H9 (cell line): ENCODE measurements around the gene CDC37. TPM values are rescaled to one million over a fixed set of nuclear protein-coding genes. Genes with fewer than 3 reads are reported as not detected.

ENCODE experiments used
- DNase-seq: peaks from one replicate; pipeline ENCODE4 v3.0.0-alpha.2; 2017
- H2AFZ ChIP-seq: one replicate; pipeline ENCODE4 v1.6.1; 2013; ENCODE audit warnings: mild to moderate bottlenecking, low read length, control low read depth, moderate library complexity
- H2AK5ac ChIP-seq: 2 replicates; pipeline ENCODE4 v1.6.1; 2013; ENCODE audit warnings: low read length, control low read depth, mixed read lengths; ENCODE audit not compliant: insufficient read length
- H2BK120ac ChIP-seq: one replicate; pipeline ENCODE4 v1.6.1; 2013; ENCODE audit warnings: low read depth, mild to moderate bottlenecking, low read length, control low read depth, inconsistent platforms; ENCODE audit not compliant: poor library complexity, severe bottlenecking
- H2BK12ac ChIP-seq: 2 replicates; pipeline ENCODE4 v1.6.1; 2013; ENCODE audit warnings: low read length, control low read depth, mixed read lengths, low read depth; ENCODE audit not compliant: insufficient read length
- H2BK15ac ChIP-seq: 2 replicates; pipeline ENCODE4 v1.6.1; 2013; ENCODE audit warnings: low read depth, low read length, control low read depth
- H2BK20ac ChIP-seq: one replicate; pipeline ENCODE4 v1.6.1; 2013; ENCODE audit warnings: low read depth, mild to moderate bottlenecking, low read length, control low read depth, inconsistent platforms; ENCODE audit not compliant: poor library complexity, severe bottlenecking
- H2BK5ac ChIP-seq: 2 replicates; pipeline ENCODE4 v1.6.1; 2013; ENCODE audit warnings: low read length, control low read depth, mixed read lengths; ENCODE audit not compliant: insufficient read length
- H3K14ac ChIP-seq: 2 replicates; pipeline ENCODE4 v1.6.1; 2013; ENCODE audit warnings: low read length, control low read depth; ENCODE audit not compliant: insufficient read depth
- H3K18ac ChIP-seq: 2 replicates; pipeline ENCODE4 v1.6.1; 2013; ENCODE audit warnings: low read depth, mild to moderate bottlenecking, mixed read lengths, low read length, control low read depth; ENCODE audit not compliant: insufficient read length
- H3K23ac ChIP-seq: 2 replicates; pipeline ENCODE4 v1.6.1; 2013; ENCODE audit warnings: low read length, control low read depth, mixed read lengths, low read depth; ENCODE audit not compliant: insufficient read length
- H3K23me2 ChIP-seq: 2 replicates; pipeline ENCODE4 v1.6.1; 2013; ENCODE audit warnings: low read depth, mild to moderate bottlenecking, mixed read lengths, low read length, control low read depth; ENCODE audit not compliant: insufficient read length, poor library complexity, severe bottlenecking
- H3K27ac ChIP-seq: 2 replicates; pipeline ENCODE4 v1.5.1; 2013; ENCODE audit warnings: low read length, control low read depth, mixed read lengths, low read depth; ENCODE audit not compliant: insufficient read length
- H3K27me3 ChIP-seq: 2 replicates; pipeline ENCODE4 v1.6.1; 2013; ENCODE audit warnings: low read length, control low read depth, inconsistent platforms; ENCODE audit not compliant: insufficient read depth
- H3K4ac ChIP-seq: 2 replicates; pipeline ENCODE4 v1.6.1; 2013; ENCODE audit warnings: low read depth, mild to moderate bottlenecking, control low read depth, inconsistent platforms, low read length, moderate library complexity
- H3K4me1 ChIP-seq: 2 replicates; pipeline ENCODE4 v1.6.1; 2013; ENCODE audit warnings: low read length, control low read depth, inconsistent platforms; ENCODE audit not compliant: insufficient read depth
- H3K4me2 ChIP-seq: 2 replicates; pipeline ENCODE4 v1.6.1; 2013; ENCODE audit warnings: low read length, control low read depth, mixed read lengths; ENCODE audit not compliant: insufficient read length, insufficient read depth
- H3K56ac ChIP-seq: 2 replicates; pipeline ENCODE4 v1.6.1; 2013; ENCODE audit warnings: low read depth, mild to moderate bottlenecking, mixed read lengths, low read length, control low read depth; ENCODE audit not compliant: insufficient read length
- H3K79me1 ChIP-seq: 2 replicates; pipeline ENCODE4 v1.6.1; 2013; ENCODE audit warnings: low read depth, mild to moderate bottlenecking, moderate library complexity, low read length, control low read depth, inconsistent platforms; ENCODE audit not compliant: insufficient read depth, poor library complexity, severe bottlenecking
- H3K79me2 ChIP-seq: 2 replicates; pipeline ENCODE4 v1.6.1; 2013; ENCODE audit warnings: low read length, control low read depth, inconsistent platforms; ENCODE audit not compliant: insufficient read depth
- H3K9ac ChIP-seq: 2 replicates; pipeline ENCODE4 v1.6.1; 2013; ENCODE audit warnings: low read length, control low read depth, mixed read lengths; ENCODE audit not compliant: insufficient read length; ENCODE audit errors: extremely low read depth
- H3K9me3 ChIP-seq: one replicate; pipeline ENCODE4 v1.6.1; 2013; ENCODE audit warnings: low read depth, low read length, inconsistent platforms; ENCODE audit not compliant: control insufficient read depth
- H3T11ph ChIP-seq: one replicate; pipeline ENCODE4 v1.6.1; 2013; ENCODE audit warnings: mild to moderate bottlenecking, low read length, control low read depth, inconsistent platforms
- H4K20me1 ChIP-seq: one replicate; pipeline ENCODE4 v1.6.1; 2013; ENCODE audit not compliant: control insufficient read depth, insufficient read length, insufficient read depth
- H4K5ac ChIP-seq: 2 replicates; pipeline ENCODE4 v1.6.1; 2013; ENCODE audit warnings: low read depth, mild to moderate bottlenecking, mixed read lengths, low read length, control low read depth; ENCODE audit not compliant: insufficient read length
- H4K8ac ChIP-seq: replicated peaks from 2 replicates; pipeline ENCODE4 v1.6.1; 2013; ENCODE audit warnings: low read length, control low read depth, mixed read lengths, low read depth; ENCODE audit not compliant: insufficient read length
- H4K91ac ChIP-seq: 2 replicates; pipeline ENCODE4 v1.6.1; 2013; ENCODE audit warnings: low read depth, mild to moderate bottlenecking, moderate library complexity, mixed read lengths, low read length, control low read depth; ENCODE audit not compliant: insufficient read length
- H3K27ac Mint-ChIP-seq, 3 experiments: 2 replicates in 2 of 3; 3 replicates in 1 of 3; pipeline ENCODE4 v1.8.0; 2020 to 2021; ENCODE audit warnings: mixed read lengths in 3 of 3, mild to moderate bottlenecking in 1 of 3, moderate library complexity in 1 of 3
- H3K27me3 Mint-ChIP-seq: 2 replicates; pipeline ENCODE4 v1.8.0; 2021; ENCODE audit warnings: low read depth, mild to moderate bottlenecking, moderate library complexity, mixed read lengths
- H3K36me3 Mint-ChIP-seq, 3 experiments: 2 replicates in 2 of 3; 3 replicates in 1 of 3; pipeline ENCODE4 v1.8.0; 2020 to 2021; ENCODE audit warnings: low read depth in 3 of 3, mixed read lengths in 3 of 3; ENCODE audit not compliant: insufficient read depth in 1 of 3
- H3K4me1 Mint-ChIP-seq, 2 experiments: 2 replicates each; pipeline ENCODE4 v1.8.0; 2020; ENCODE audit warnings: mixed read lengths in 2 of 2
- H3K4me3 Mint-ChIP-seq, 2 experiments: 2 replicates in 1 of 2; 3 replicates in 1 of 2; pipeline ENCODE4 v1.8.0; 2020 to 2021; ENCODE audit warnings: mild to moderate bottlenecking in 2 of 2, mixed read lengths in 2 of 2, moderate library complexity in 1 of 2
- H3K9me3 Mint-ChIP-seq, 2 experiments: 2 replicates in 1 of 2; 3 replicates in 1 of 2; pipeline ENCODE4 v1.8.0; 2020; ENCODE audit warnings: mild to moderate bottlenecking in 2 of 2, mixed read lengths in 2 of 2, moderate library complexity in 1 of 2
- WGBS: extraction: QIAGEN DNeasy Blood & Tissue Kit; methylation state at CpG from one replicate; pipeline ENCODE4 v1.1.7; 2013; ENCODE audit warnings: missing lambda C conversion rate, low lambda C conversion rate, mixed read lengths; ENCODE audit not compliant: insufficient read length; ENCODE audit errors: extremely low coverage; 5-methylcytosine and 5-hydroxymethylcytosine counted together
- total RNA-seq: library from RNA; stranded (reverse); gene quantifications from 2 replicates; pipeline ENCODE4 v1.2.1, GENCODE V29; 2021
- TF ChIP-seq, protein P1 (sequence below): fragments of 200-600 bp; sonication (generic); conservative IDR thresholded peaks from 3 replicates; pipeline ENCODE4 v1.8.0; 2021; ENCODE audit warnings: antibody characterized with exemption, mild to moderate bottlenecking

CDC37 gene
- total RNA-seq, 1 experiment from 2014 or later = 155 TPM

DNA sequence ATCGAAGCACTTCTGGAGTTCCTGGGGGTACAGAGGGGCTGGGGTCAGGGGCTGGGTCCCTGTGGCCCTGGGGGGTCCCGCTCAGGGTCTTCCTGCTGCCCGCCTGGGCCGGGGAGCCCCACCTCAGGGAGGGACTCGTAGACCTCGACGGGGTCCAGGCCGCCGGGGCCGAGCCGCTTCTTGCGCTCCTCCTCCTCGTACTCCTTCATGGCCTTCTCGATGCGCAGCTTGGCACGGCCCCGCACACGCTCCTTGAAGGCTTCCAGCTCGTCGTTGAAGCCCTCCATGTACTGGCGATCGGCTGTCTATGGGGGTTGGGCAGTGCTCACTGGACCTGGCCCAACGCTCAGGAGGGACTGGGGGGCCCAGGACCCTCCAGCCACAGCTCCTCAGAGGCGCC, 10.2 kb downstream of the CDC37 start:
- Histone ChIP-seq H4K20me1 (no peaks in the 10 kb centered on the region), H2AK5ac (no peak overlapping the region), H2AFZ (no peak overlapping the region), H2BK5ac (no peak overlapping the region), H4K91ac (no peak overlapping the region), H3K4me2 (no peak overlapping the region), H3K18ac (no peak overlapping the region), H3K79me1 (no peaks in the 10 kb centered on the region), H3K9ac (no peak overlapping the region), H3K9me3 (no peaks in the 10 kb centered on the region), H2BK20ac (no peak overlapping the region), H3K23me2 (peaks cover 3% of the 10 kb centered on the region), H2BK15ac (no peak overlapping the region), H3K4me1 (no peaks in the 10 kb centered on the region), H2BK120ac (no peak overlapping the region), H3K4ac (no peak overlapping the region), H3K27me3 (no peaks in the 10 kb centered on the region), H3K23ac (no peak overlapping the region), H3K27ac (no peak overlapping the region), H3T11ph (no peak overlapping the region), H2BK12ac (no peak overlapping the region), H4K5ac (no peak overlapping the region), H3K56ac (no peak overlapping the region), H3K79me2 (no peaks in the 10 kb centered on the region), H3K14ac (no peak overlapping the region), H4K8ac (no peak overlapping the region)
- Mint-ChIP-seq H3K36me3 (peaks cover 33 to 65% (median 56%) of the 10 kb centered on the region in 3 experiments; a peak in 6 of 7 replicates), H3K4me1 (peaks cover 8 to 9% of the 10 kb centered on the region in 2 experiments; a peak in 3 of 4 replicates), H3K9me3 (no peaks in the 10 kb centered on the region), H3K4me3 (no peak overlapping the region), H3K27me3 (peaks cover 2% of the 10 kb centered on the region; the same call in 1 of the 2 replicates), H3K27ac (no peak overlapping the region)
- WGBS = no CpG with 5 or more reads among the region's 24 CpGs
- TF ChIP-seq, protein P1, sequence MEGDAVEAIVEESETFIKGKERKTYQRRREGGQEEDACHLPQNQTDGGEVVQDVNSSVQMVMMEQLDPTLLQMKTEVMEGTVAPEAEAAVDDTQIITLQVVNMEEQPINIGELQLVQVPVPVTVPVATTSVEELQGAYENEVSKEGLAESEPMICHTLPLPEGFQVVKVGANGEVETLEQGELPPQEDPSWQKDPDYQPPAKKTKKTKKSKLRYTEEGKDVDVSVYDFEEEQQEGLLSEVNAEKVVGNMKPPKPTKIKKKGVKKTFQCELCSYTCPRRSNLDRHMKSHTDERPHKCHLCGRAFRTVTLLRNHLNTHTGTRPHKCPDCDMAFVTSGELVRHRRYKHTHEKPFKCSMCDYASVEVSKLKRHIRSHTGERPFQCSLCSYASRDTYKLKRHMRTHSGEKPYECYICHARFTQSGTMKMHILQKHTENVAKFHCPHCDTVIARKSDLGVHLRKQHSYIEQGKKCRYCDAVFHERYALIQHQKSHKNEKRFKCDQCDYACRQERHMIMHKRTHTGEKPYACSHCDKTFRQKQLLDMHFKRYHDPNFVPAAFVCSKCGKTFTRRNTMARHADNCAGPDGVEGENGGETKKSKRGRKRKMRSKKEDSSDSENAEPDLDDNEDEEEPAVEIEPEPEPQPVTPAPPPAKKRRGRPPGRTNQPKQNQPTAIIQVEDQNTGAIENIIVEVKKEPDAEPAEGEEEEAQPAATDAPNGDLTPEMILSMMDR = no peak
- DNase-seq = no peak
